ENCODE measurements around the gene FRY.

- TF ChIP-seq CEBPB (IDR thresholded peaks at IDR 0.05) (no peak), RAD21 (IDR thresholded peaks at IDR 0.05; ENCODE audit: low read depth) (no peak), REST (IDR thresholded peaks at IDR 0.05; ENCODE audit: low read depth) (no peak), YY1 (IDR thresholded peaks at IDR 0.05; ENCODE audit: low read depth) (no peak), CREB1 (IDR thresholded peaks at IDR 0.05; ENCODE audit: low read depth) (no peak), EP300 (IDR thresholded peaks at IDR 0.05; ENCODE audit: borderline replicate concordance) (no peak)
Observed at GRCh38 chr13:32245555-32245954, 214.0 kb downstream of the FRY start.
